ENCODE measurements around the gene CIITA. TPM values are rescaled to one million over a fixed set of nuclear protein-coding genes. Genes with fewer than 3 reads are reported as not detected.

Gene CIITA
- total and polyA plus RNA-seq, 10 of the 15 experiments (the other 5 are each of a cell fraction or from before 2014, with no cell fraction given) = 11.5 to 145 (median 49.7) TPM

- TF ChIP-seq MEF2B (IDR thresholded peaks at IDR 0.05; ENCODE audit: partially characterized antibody, poor library complexity, severe bottlenecking) (no peak), NBN (IDR thresholded peaks at IDR 0.05) (no peak)
Measured at GRCh38 chr16:10972819-10973464, 95.9 kb downstream of the CIITA start (continued).

- no peak overlapping the region for H2AFZ ChIP-seq (ENCODE audit: control insufficient read depth, low read depth, low read length)
- DNase-seq (ENCODE audit: low read depth, low spot score) (no peak), ATAC-seq (no peak), FAIRE-seq (no peak)
- no peak overlapping the region for H3K4me3 ChIP-seq
- intact Hi-C loops (cut with micrococcal nuclease; ENCODE audit: unreplicated experiment) = no loop called here
- no peak overlapping the region for H3K27ac ChIP-seq (ENCODE audit: control insufficient read depth, insufficient read depth)
- ChIA-PET SMC1A (ENCODE audit: uncharacterized antibody, unreplicated experiment) (interaction anchor here (1.0 to 1.2 kb wide), 4 partner anchors 11 to 279 kb away, joined by 3 to 4 read pairs (median 3); no protein-coding TSS in a partner anchor), CTCF (no interaction called here), RAD21 (ENCODE audit: unreplicated experiment) (no interaction called here), POLR2A (interaction anchor here (0.6 kb wide), 1 partner anchor 101 kb away, joined by 4 read pairs; no protein-coding TSS in a partner anchor)
- H4K20me1 ChIP-seq (ENCODE audit: control insufficient read depth, insufficient read depth) = no peaks in the 10 kb centered on the region
- no peak overlapping the region for H3K4me2 ChIP-seq (ENCODE audit: control insufficient read depth, insufficient read depth)
- peaks cover under 1% of the 10 kb centered on the region for H3K4me1 ChIP-seq (ENCODE audit: control insufficient read depth, insufficient read depth, low read length)
- in situ Hi-C loops (cut with MboI) = no loop called here
- peaks cover 21 to 23% of the 10 kb centered on the region in 2 experiments for H3K36me3 ChIP-seq (ENCODE audit: control insufficient read depth in 2 of 2, insufficient read depth in 2 of 2, low read length in 1 of 2)
- no peaks in the 10 kb centered on the region for H3K9me3 ChIP-seq (replicated peaks; ENCODE audit: control insufficient read depth, insufficient read depth, low read length)
- H3K9ac ChIP-seq (ENCODE audit: control insufficient read depth, insufficient read depth, low read length) = no peak overlapping the region
- no TSS peak for BruUV-seq (replicated peaks)
- no peaks in the 10 kb centered on the region for H3K79me2 ChIP-seq (ENCODE audit: control insufficient read depth, insufficient read depth, low read length)
- WGBS (ENCODE audit: insufficient coverage, insufficient replicate concordance, low lambda C conversion rate, missing lambda C conversion rate) = 80% methylated on average over 3 of the region's 3 CpGs
- H3K27me3 ChIP-seq (replicated peaks in 1 of 2; ENCODE audit: control insufficient read depth in 2 of 2, insufficient read depth in 2 of 2, low read length in 1 of 2) = no peaks in the 10 kb centered on the region
- no peak for TF ChIP-seq MYB (IDR thresholded peaks at IDR 0.05; ENCODE audit: borderline replicate concordance, low read depth, low read length)
- no peak for TF ChIP-seq EP300 (IDR thresholded peaks at IDR 0.05; ENCODE audit: borderline replicate concordance in 1 of 2, control insufficient read depth in 1 of 2, low read depth in 2 of 2, low read length in 2 of 2)
- TF ChIP-seq ZNF217 (IDR thresholded peaks at IDR 0.05) = no peak
- no peak for TF ChIP-seq YBX1 (IDR thresholded peaks at IDR 0.05)
- TF ChIP-seq ZBTB4 (CRISPR knock-in tag; IDR thresholded peaks at IDR 0.05) = no peak
Measured at GRCh38 chr16:10976634-10977033, 99.6 kb downstream of the CIITA start.
